Mammary epithelial cell (primary cell): ENCODE measurements around the gene TSPO.

Experiments used
- CTCF ChIP-seq, 2 donors: IDR thresholded peaks in 1 of 2; conservative IDR thresholded peaks in 1 of 2; 2 replicates each; pipeline ENCODE4 v1.5.1; 2011 to 2012; ENCODE audit warnings: inconsistent platforms in 2 of 2, low read length in 2 of 2, mild to moderate bottlenecking in 2 of 2, control low read depth in 1 of 2, low read depth in 1 of 2; ENCODE audit not compliant: insufficient read depth in 1 of 2; ENCODE audit errors: extremely low read depth in 1 of 2
- EZH2 ChIP-seq: IDR thresholded peaks from 2 replicates; pipeline ENCODE4 v1.6.1; 2012; ENCODE audit warnings: low read length, inconsistent platforms, borderline replicate concordance

GRCh38 chr22:43152357-43153071 is 1.2 kb downstream of the TSPO start:
- no peak for TF ChIP-seq CTCF (conservative IDR thresholded peaks at IDR 0.05 in 1 of 2, IDR thresholded peaks at IDR 0.05 in 1 of 2; ENCODE audit: extremely low read depth in 1 of 2, insufficient read depth in 1 of 2, low read depth in 1 of 2, low read length in 2 of 2)
- no peak for TF ChIP-seq EZH2
